Panc1 (cell line): ENCODE results near the gene ATP2A3. TPM values are rescaled to one million over a fixed set of nuclear protein-coding genes. Genes with fewer than 3 reads are reported as not detected.

Experiments
- ATAC-seq: fragments of 200-7000 bp; cut with Tn5 transposase; 2 replicates; pipeline ENCODE4 v1.9.1; 2020; ENCODE audit warnings: mild to moderate bottlenecking, moderate library complexity
- BruUV-seq: library from RNA; stranded (reverse); fragments of 400-500 nt; replicated peaks from 2 replicates; lab custom pipeline; 2021; lab: Mats Ljungman, UMichigan
- CTCF ChIA-PET: fragments of 300-600 bp; sonication (Branson Sonifier 250); formaldehyde crosslinking; loops from one replicate; lab custom pipeline; 2022; ENCODE audit warnings: antibody characterized with exemption; lab: Charles Lee
- POLR2A ChIA-PET: fragments of 300-600 bp; sonication (Branson Sonifier 250); formaldehyde crosslinking; loops from one replicate; lab custom pipeline; 2022; ENCODE audit warnings: antibody characterized with exemption; lab: Charles Lee
- DNase-seq: peaks from one replicate; pipeline ENCODE4 v3.0.0-alpha.2; 2010; ENCODE audit warnings: low read depth, low spot score
- H3K27ac ChIP-seq: 2 replicates; pipeline ENCODE4 v1.5.1; 2011; ENCODE audit warnings: mild to moderate bottlenecking, low read length, inconsistent platforms
- H3K27me3 ChIP-seq: fragments of 200-500 bp; sonication (Bioruptor generic); 2 replicates; pipeline ENCODE4 v1.6.0; 2014; ENCODE audit warnings: low read length, inconsistent platforms; ENCODE audit not compliant: control insufficient read depth, insufficient read depth
- H3K36me3 ChIP-seq: fragments of 200-500 bp; sonication (Bioruptor generic); 2 replicates; pipeline ENCODE4 v1.5.1; 2014; ENCODE audit warnings: inconsistent platforms, mild to moderate bottlenecking, low read length, moderate library complexity; ENCODE audit not compliant: control insufficient read depth, insufficient read depth
- H3K4me1 ChIP-seq: 2 replicates; pipeline ENCODE4 v1.5.1; 2011; ENCODE audit warnings: inconsistent platforms, mild to moderate bottlenecking, low read length, moderate library complexity; ENCODE audit not compliant: control insufficient read depth, insufficient read depth
- H3K4me3 ChIP-seq, 2 experiments: 2 replicates each; pipeline ENCODE4 v1.5.1; 2011 to 2012; ENCODE audit warnings: low read depth in 2 of 2, low read length in 2 of 2, mild to moderate bottlenecking in 2 of 2, inconsistent platforms in 1 of 2, moderate library complexity in 1 of 2
- H3K9me3 ChIP-seq: fragments of 200-500 bp; sonication (Bioruptor generic); 2 replicates; pipeline ENCODE4 v1.5.1; 2014; ENCODE audit warnings: low read depth, mild to moderate bottlenecking, inconsistent platforms, low read length, moderate library complexity; ENCODE audit not compliant: control insufficient read depth, insufficient read depth
- CTCF ChIP-seq: fragments of 450-650 bp; IDR thresholded peaks from 2 replicates; pipeline ENCODE4 v1.5.1; 2017; ENCODE audit warnings: mild to moderate bottlenecking
- POLR2AphosphoS5 ChIP-seq: IDR thresholded peaks from 2 replicates; pipeline ENCODE4 v1.6.1; 2012; ENCODE audit warnings: mild to moderate bottlenecking, low read depth, low read length, moderate library complexity
- REST ChIP-seq, 2 experiments: IDR thresholded peaks; 2 replicates each; pipeline ENCODE4 v1.6.1; 2011 to 2012; ENCODE audit warnings: low read depth in 2 of 2, control low read depth in 1 of 2, low read length in 1 of 2, mild to moderate bottlenecking in 1 of 2, moderate library complexity in 1 of 2; ENCODE audit not compliant: insufficient read depth in 1 of 2
- SIN3A ChIP-seq: IDR thresholded peaks from 2 replicates; pipeline ENCODE4 v1.6.1; 2012; ENCODE audit warnings: low read depth, mild to moderate bottlenecking, low read length, moderate library complexity, borderline replicate concordance; ENCODE audit not compliant: insufficient read depth
- TCF7L2 ChIP-seq: IDR thresholded peaks from 2 replicates; pipeline ENCODE4 v1.6.1; 2011; ENCODE audit warnings: mild to moderate bottlenecking, low read depth, low read length, inconsistent platforms
- in situ Hi-C: cut with HindIII; loops from 2 replicates; pipeline ENCODE4 v1.10.0; 2016; ENCODE audit warnings: low sequenced_read_pairs, low pct_unique_long_range_greater_than_20kb
- intact Hi-C: fragments of 100-400 bp; cut with micrococcal nuclease; formaldehyde crosslinking; loops from one replicate; pipeline ENCODE4 v1.10.0; 2022; ENCODE audit not compliant: unreplicated experiment
- total RNA-seq: library from RNA; stranded (reverse); gene quantifications from one replicate; pipeline ENCODE4 v1.2.1, GENCODE V29; 2021; ENCODE audit not compliant: unreplicated experiment

The ATP2A3 gene
- total RNA-seq, 1 experiment from 2014 or later: 29.7 TPM

- intact Hi-C loops (no loop called here), in situ Hi-C loops (no loop called here)
- H3K27me3 ChIP-seq: no peaks in the 10 kb centered on the region
- peaks cover 24% of the 10 kb centered on the region for H3K4me1 ChIP-seq
- H3K27ac ChIP-seq: no peak overlapping the region
- H3K4me3 ChIP-seq: no peak overlapping the region
- no peaks in the 10 kb centered on the region for H3K9me3 ChIP-seq
- no TSS peak for BruUV-seq
- no peaks in the 10 kb centered on the region; the same call in 1 of the 2 replicates for H3K36me3 ChIP-seq
- no peak for ATAC-seq
- CTCF ChIA-PET: interaction anchor here (1.0 kb wide), 1 partner anchor 19 kb away, joined by 5 read pairs; no protein-coding TSS in a partner anchor
- TF ChIP-seq CTCF (no peak), POLR2AphosphoS5 (no peak), REST (IDR thresholded peaks at IDR 0.05; ENCODE audit: insufficient read depth in 1 of 2, low read depth in 2 of 2, low read length in 1 of 2) (no peak), SIN3A (no peak), TCF7L2 (no peak)
- POLR2A ChIA-PET: no interaction called here
- no peak for DNase-seq
These were observed 69.3 kb downstream of the ATP2A3 start for GRCh38 chr17:3894911-3895343.

- Histone ChIP-seq H3K9me3 (no peaks in the 10 kb centered on the region), H3K4me3 (no peak overlapping the region), H3K36me3 (no peaks in the 10 kb centered on the region; the same call in 1 of the 2 replicates), H3K4me1 (peaks cover 31% of the 10 kb centered on the region), H3K27ac (no peak overlapping the region), H3K27me3 (no peaks in the 10 kb centered on the region)
- POLR2A ChIA-PET: no interaction called here
- ATAC-seq (no peak), DNase-seq (no peak)
- TF ChIP-seq TCF7L2 (no peak), POLR2AphosphoS5 (no peak), REST (IDR thresholded peaks at IDR 0.05; ENCODE audit: insufficient read depth in 1 of 2, low read depth in 2 of 2, low read length in 1 of 2) (no peak), CTCF (no peak), SIN3A (no peak)
- CTCF ChIA-PET: interaction anchor here (0.5 to 1.0 kb wide), 2 partner anchors 20 to 214 kb away, joined by 5 to 7 read pairs; no protein-coding TSS in a partner anchor
- intact Hi-C loops (no loop called here), in situ Hi-C loops (no loop called here)
- no TSS peak for BruUV-seq
These were observed 70.0 kb downstream of the ATP2A3 start for GRCh38 chr17:3894188-3894587.
